Adrenal gland (tissue), 12 donors: Measurements from ENCODE around the gene SPAST. TPM values are rescaled to one million over a fixed set of nuclear protein-coding genes. Genes with fewer than 3 reads are reported as not detected.
"Not testable (repeated sequence)": the region's sequence is repeated elsewhere in the genome, so short reads cannot be mapped to it uniquely, and the experiment has no call there.

Experiments used
- DNase-seq, 7 donors: peaks; one replicate each; pipeline ENCODE4 v3.0.0-alpha.2; 2019 to 2020
- H3K27ac ChIP-seq, 5 donors: fragments of 200-600 bp; sonication (generic) in 4 of 5; 1 replicate in 3 of 5; 2 replicates in 2 of 5; pipeline versions ENCODE4 v1.5.1 to v1.8.0; 2016 to 2020; ENCODE audit warnings: mild to moderate bottlenecking in 1 of 5
- H3K27me3 ChIP-seq: fragments of 200-600 bp; 2 replicates; pipeline ENCODE4 v1.8.0; 2021
- H3K36me3 ChIP-seq, 2 donors: fragments of 200-600 bp; replicated peaks in 1 of 2; 1 replicate in 1 of 2; 2 replicates in 1 of 2; pipeline versions ENCODE4 v1.5.1 to v1.8.0; 2018 to 2022
- H3K4me1 ChIP-seq, 2 donors: fragments of 200-600 bp; replicated peaks in 1 of 2; 1 replicate in 1 of 2; 2 replicates in 1 of 2; pipeline versions ENCODE4 v1.5.1 to v1.8.0; 2018 to 2021
- H3K4me3 ChIP-seq, 4 donors: fragments of 200-600 bp; sonication (generic) in 3 of 4; one replicate each; pipeline ENCODE4 v1.5.1; 2016 to 2018
- H3K9me3 ChIP-seq, 3 donors: fragments of 200-600 bp; sonication (generic) in 1 of 3; replicated peaks in 1 of 3; 1 replicate in 2 of 3; 2 replicates in 1 of 3; pipeline versions ENCODE4 v1.5.1 to v1.8.0; 2016 to 2021
- CTCF ChIP-seq, 6 experiments: fragments of 450-650 bp in 4 of 6; fragments of 200-600 bp in 2 of 6; sonication (generic) in 1 of 6; IDR thresholded peaks; 1 replicate in 5 of 6; 2 replicates in 1 of 6; pipeline versions ENCODE4 v1.5.1 to v1.8.0; 2016 to 2021; ENCODE audit warnings: antibody characterized with exemption in 6 of 6, mild to moderate bottlenecking in 2 of 6, moderate library complexity in 1 of 6
- POLR2A ChIP-seq, 2 donors: fragments of 450-650 bp; IDR thresholded peaks; one replicate each; pipeline ENCODE4 v1.6.1; 2017; ENCODE audit warnings: antibody characterized with exemption in 2 of 2, mild to moderate bottlenecking in 2 of 2, moderate library complexity in 1 of 2
- WGBS, 4 donors: extraction: QIAGEN DNeasy Blood & Tissue Kit in 2 of 4; methylation state at CpG; one replicate each; pipeline versions ENCODE4 v1.1.5 to v1.1.7; 2013 to 2017; 5-methylcytosine and 5-hydroxymethylcytosine counted together
- intact Hi-C, 2 donors: fragments of 100-400 bp; cut with DNase I; formaldehyde crosslinking; loops; one replicate each; pipeline versions ENCODE4 v1.14.1 to v1.15.0; 2022 to 2023
- polyA plus RNA-seq, 3 donors: library from polyadenylated mRNA; stranded (reverse); fragments of 200-250 nt in 2 of 3; fragments of 350-450 nt in 1 of 3; fragmentation: Illumina TruSeq in 1 of 3; extraction: RNeasy Lipid Tissue Mini Kit (QIAGEN cat#74804) in 1 of 3; gene quantifications; one replicate each; pipeline ENCODE4 v1.2.3, GENCODE V29; 2013 to 2014
- total RNA-seq, 9 donors: library from RNA; depleted of rRNA in 4 of 9; stranded (reverse); fragments of >200 nt in 4 of 9; fragments of 120-200 nt in 1 of 9; fragmentation: NEBNext Ultra II Directional in 1 of 9; extraction: Animal tissue kit (Norgen Biotek cat#: 25700) in 1 of 9; gene quantifications; one replicate each; pipeline versions ENCODE4 v1.1.0 to v1.2.4, GENCODE V29; 2013 to 2023
- donor health status: healthy with polysubstance abuse.
- donor health status: Bipolar disorder and iron deficiency.
- donor health status: DM: yes; HTN: yes; CAD: no.
- donor health status: DM: no; HTN: no; CAD: no.
- donor health status: DM: no; HTN: no; CAD: no.
- donor health status: DM: yes; HTN: yes; CAD: no.

SPAST gene
- total and polyA plus RNA-seq, 12 donors, result 2.8 to 26.1 (median 15.2) TPM

- Histone ChIP-seq H3K27me3 (no peaks in the 10 kb centered on the region), H3K9me3 (no peaks in the 10 kb centered on the region), H3K27ac (no peak overlapping the region), H3K4me1 (peaks cover 0 to 5% of the 10 kb centered on the region in 2 donors), H3K4me3 (no peak overlapping the region), H3K36me3 (peaks cover 0 to 8% of the 10 kb centered on the region in 2 donors)
- intact Hi-C loops, result no loop called here
- 44 to 54% (median 45%) methylated on average over 6 of the region's 6 CpGs for WGBS, 4 donors
- no peak for TF ChIP-seq CTCF (IDR thresholded peaks at IDR 0.05)
- no peak for TF ChIP-seq POLR2A (IDR thresholded peaks at IDR 0.05)
- peak in 2 of 7 donors; percentile 32 to 35 for DNase-seq
These were observed 125.7 kb downstream of the SPAST start for GRCh38 chr2:32189011-32189410.

GRCh38 chr2:32192418-32192817 lies 129.1 kb downstream of the SPAST start:
- 88 to 97% (median 93%) methylated on average over 1 of the region's 1 CpG for WGBS, 4 donors
- Histone ChIP-seq H3K4me1 (peaks cover 0 to 5% of the 10 kb centered on the region in 2 donors), H3K36me3 (peaks cover 0 to 18% of the 10 kb centered on the region in 2 donors), H3K4me3 (no peak overlapping the region), H3K9me3 (no peaks in the 10 kb centered on the region), H3K27ac (no peak overlapping the region), H3K27me3 (no peaks in the 10 kb centered on the region)
- no peak for DNase-seq
- TF ChIP-seq POLR2A (IDR thresholded peaks at IDR 0.05), result no peak
- TF ChIP-seq CTCF (IDR thresholded peaks at IDR 0.05), result no peak
- intact Hi-C loops, result no loop called here

- WGBS, 4 donors, result 92 to 100% (median 96%) methylated on average over 1 of the region's 1 CpG
- H3K27me3 ChIP-seq, result no peaks in the 10 kb centered on the region
- no peak for DNase-seq
- TF ChIP-seq CTCF (IDR thresholded peaks at IDR 0.05) (no peak), POLR2A (IDR thresholded peaks at IDR 0.05) (no peak)
- H3K9me3 ChIP-seq, result no peaks in the 10 kb centered on the region
- H3K4me1 ChIP-seq, result no peaks in the 10 kb centered on the region
- H3K4me3 ChIP-seq, result no peak overlapping the region
- no peak overlapping the region for H3K27ac ChIP-seq
- peaks cover 0 to 38% of the 10 kb centered on the region in 2 donors for H3K36me3 ChIP-seq
- intact Hi-C loops, result no loop called here
These were observed 137.5 kb downstream of the SPAST start for GRCh38 chr2:32200814-32201213.

- H3K36me3 ChIP-seq, result peaks cover 0 to 32% of the 10 kb centered on the region in 2 donors
- H3K27ac ChIP-seq, H3K9me3 ChIP-seq, H3K27me3 ChIP-seq, H3K4me3 ChIP-seq, intact Hi-C loops, H3K4me1 ChIP-seq, DNase-seq: not testable (repeated sequence)
- 94 to 98% (median 96%) methylated on average over 3 of the region's 3 CpGs for WGBS, 4 donors
These were observed 140.1 kb downstream of the SPAST start for GRCh38 chr2:32203428-32203827.

Other genes with a start within 250 kb of the SPAST start
- 10 to 100 TPM; 22.7 to 64.3 (median 41.0) TPM for gene MEMO1, start 52.5 kb upstream of the SPAST start, total RNA-seq
- gene MEMO1, start 52.5 kb upstream of the SPAST start, polyA plus RNA-seq, result 10 to 100 TPM; 43.2 to 51.9 (median 43.3) TPM
- 100 to 1,000 TPM in 2 of 9 donors, 10 to 100 TPM in 7; 69.5 to 127 (median 92.6) TPM for gene DPY30, start 23.8 kb upstream of the SPAST start, total RNA-seq
- gene DPY30, start 23.8 kb upstream of the SPAST start, polyA plus RNA-seq, result 100 to 1,000 TPM in 2 of 3 donors, 10 to 100 TPM in 1; 84.5 to 177 (median 149) TPM
- 10 to 100 TPM; 13.8 to 37.8 (median 23.6) TPM for gene SLC30A6, start 102.3 kb downstream of the SPAST start, total RNA-seq
- gene SLC30A6, start 102.3 kb downstream of the SPAST start, polyA plus RNA-seq, result 10 to 100 TPM in 1 of 3 donors, 1 to 10 TPM in 2; 3.8 to 27.7 (median 4.0) TPM
- gene NLRC4, start 201.3 kb downstream of the SPAST start, total RNA-seq, result 1 to 10 TPM in 8 of 9 donors, under 1 TPM in 1; 0.72 to 6.8 (median 3.9) TPM
- 1 to 10 TPM; 1.6 to 3.1 (median 1.8) TPM for gene NLRC4, start 201.3 kb downstream of the SPAST start, polyA plus RNA-seq
- 10 to 100 TPM; 10.6 to 69.3 (median 38.2) TPM for gene YIPF4, start 214.3 kb downstream of the SPAST start, total RNA-seq
- 10 to 100 TPM in 1 of 3 donors, 1 to 10 TPM in 2; 8.4 to 26.5 (median 8.7) TPM for gene YIPF4, start 214.3 kb downstream of the SPAST start, polyA plus RNA-seq